ENCODE results near the gene NRG3. TPM values are rescaled to one million over a fixed set of nuclear protein-coding genes. Genes with fewer than 3 reads are reported as not detected.
"Not testable (repeated sequence)": the region's sequence is repeated elsewhere in the genome, so short reads cannot be mapped to it uniquely, and the experiment has no call there.

NRG3 gene
- total RNA-seq, 2 experiments from 2014 or later, result not detected

GRCh38 chr10:82335831-82336230, 460.8 kb downstream of the NRG3 start:
- H3K4me1 Mint-ChIP-seq, result no peaks in the 10 kb centered on the region
- H3K27ac Mint-ChIP-seq, result no peak overlapping the region
- ATAC-seq, result no peak
- H3K9me3 Mint-ChIP-seq (ENCODE audit: low read depth), result no peaks in the 10 kb centered on the region
- DNase-seq, result no peak
- H3K27me3 Mint-ChIP-seq, result no peaks in the 10 kb centered on the region
- no peaks in the 10 kb centered on the region for H3K36me3 Mint-ChIP-seq
- no peak overlapping the region for H3K4me3 Mint-ChIP-seq
- CTCF ChIA-PET, result no interaction called here

GRCh38 chr10:82340166-82340565, 465.2 kb downstream of the NRG3 start:
- Mint-ChIP-seq H3K4me3 (no peak overlapping the region), H3K36me3 (no peaks in the 10 kb centered on the region), H3K27me3 (no peaks in the 10 kb centered on the region), H3K9me3 (ENCODE audit: low read depth) (no peaks in the 10 kb centered on the region), H3K27ac (no peak overlapping the region), H3K4me1 (no peaks in the 10 kb centered on the region)
- ATAC-seq, result no peak
- CTCF ChIA-PET, result no interaction called here
- DNase-seq, result no peak

GRCh38 chr10:82349590-82349989, 474.6 kb downstream of the NRG3 start:
- DNase-seq; H3K27ac Mint-ChIP-seq; CTCF ChIA-PET; H3K27me3 Mint-ChIP-seq; ATAC-seq; H3K9me3 Mint-ChIP-seq (ENCODE audit: low read depth); H3K36me3 Mint-ChIP-seq; H3K4me3 Mint-ChIP-seq; H3K4me1 Mint-ChIP-seq: not testable (repeated sequence)

GRCh38 chr10:82353381-82353780, 478.4 kb downstream of the NRG3 start:
- Mint-ChIP-seq H3K27me3 (no peaks in the 10 kb centered on the region), H3K27ac (no peak overlapping the region), H3K9me3 (ENCODE audit: low read depth) (no peaks in the 10 kb centered on the region), H3K36me3 (no peaks in the 10 kb centered on the region), H3K4me1 (no peaks in the 10 kb centered on the region), H3K4me3 (no peak overlapping the region)
- no peak for DNase-seq
- CTCF ChIA-PET, result no interaction called here
- ATAC-seq, result no peak

- H3K27me3 Mint-ChIP-seq, result no peaks in the 10 kb centered on the region
- H3K4me1 Mint-ChIP-seq, result no peaks in the 10 kb centered on the region
- H3K9me3 Mint-ChIP-seq (ENCODE audit: low read depth), result no peaks in the 10 kb centered on the region
- no peaks in the 10 kb centered on the region for H3K36me3 Mint-ChIP-seq
- no peak overlapping the region for H3K4me3 Mint-ChIP-seq
- no peak overlapping the region for H3K27ac Mint-ChIP-seq
- no peak for DNase-seq
- CTCF ChIA-PET, result no interaction called here
- ATAC-seq, result no peak
These were observed 483.6 kb downstream of the NRG3 start for GRCh38 chr10:82358486-82359099.

GRCh38 chr10:82361256-82361655, 486.3 kb downstream of the NRG3 start:
- no peaks in the 10 kb centered on the region for H3K9me3 Mint-ChIP-seq (ENCODE audit: low read depth)
- no peaks in the 10 kb centered on the region for H3K27me3 Mint-ChIP-seq
- DNase-seq (no peak), ATAC-seq (no peak)
- H3K4me3 Mint-ChIP-seq, result no peak overlapping the region
- CTCF ChIA-PET, result no interaction called here
- no peaks in the 10 kb centered on the region for H3K36me3 Mint-ChIP-seq
- H3K27ac Mint-ChIP-seq, result no peak overlapping the region
- no peaks in the 10 kb centered on the region for H3K4me1 Mint-ChIP-seq

- no peaks in the 10 kb centered on the region for H3K36me3 Mint-ChIP-seq
- no peak overlapping the region for H3K27ac Mint-ChIP-seq
- no peak for ATAC-seq
- no peak overlapping the region for H3K4me3 Mint-ChIP-seq
- H3K9me3 Mint-ChIP-seq (ENCODE audit: low read depth), result peaks cover 16% of the 10 kb centered on the region
- H3K27me3 Mint-ChIP-seq, result no peaks in the 10 kb centered on the region
- CTCF ChIA-PET, result no interaction called here
- no peaks in the 10 kb centered on the region for H3K4me1 Mint-ChIP-seq
- no peak for DNase-seq
These were observed 502.6 kb downstream of the NRG3 start for GRCh38 chr10:82377608-82378007.

- Mint-ChIP-seq H3K9me3 (ENCODE audit: low read depth) (peaks cover 16% of the 10 kb centered on the region), H3K4me3 (no peak overlapping the region), H3K27ac (no peak overlapping the region), H3K36me3 (no peaks in the 10 kb centered on the region), H3K4me1 (no peaks in the 10 kb centered on the region), H3K27me3 (no peaks in the 10 kb centered on the region)
- CTCF ChIA-PET, result no interaction called here
- DNase-seq (no peak), ATAC-seq (no peak)
These were observed 503.2 kb downstream of the NRG3 start for GRCh38 chr10:82378146-82378545.

- no peak overlapping the region for H3K4me3 Mint-ChIP-seq
- no peaks in the 10 kb centered on the region for H3K27me3 Mint-ChIP-seq
- H3K4me1 Mint-ChIP-seq, result no peaks in the 10 kb centered on the region
- CTCF ChIA-PET, result no interaction called here
- DNase-seq, result no peak
- peaks cover 3% of the 10 kb centered on the region for H3K9me3 Mint-ChIP-seq (ENCODE audit: low read depth)
- H3K36me3 Mint-ChIP-seq, result no peaks in the 10 kb centered on the region
- H3K27ac Mint-ChIP-seq, result no peak overlapping the region
- no peak for ATAC-seq
These were observed 508.4 kb downstream of the NRG3 start for GRCh38 chr10:82383350-82383749.

- H3K9me3 Mint-ChIP-seq (ENCODE audit: low read depth), result peaks cover 11% of the 10 kb centered on the region
- no peak for ATAC-seq
- no peaks in the 10 kb centered on the region for H3K27me3 Mint-ChIP-seq
- CTCF ChIA-PET, result no interaction called here
- no peak for DNase-seq
- H3K4me3 Mint-ChIP-seq, result no peak overlapping the region
- no peaks in the 10 kb centered on the region for H3K36me3 Mint-ChIP-seq
- H3K4me1 Mint-ChIP-seq, result no peaks in the 10 kb centered on the region
- H3K27ac Mint-ChIP-seq, result no peak overlapping the region
These were observed 516.1 kb downstream of the NRG3 start for GRCh38 chr10:82390866-82391658.

- CTCF ChIA-PET, result no interaction called here
- ATAC-seq, result no peak
- Mint-ChIP-seq H3K27me3 (no peaks in the 10 kb centered on the region), H3K4me1 (no peaks in the 10 kb centered on the region), H3K9me3 (ENCODE audit: low read depth) (peaks cover 14% of the 10 kb centered on the region), H3K4me3 (no peak overlapping the region), H3K27ac (no peak overlapping the region), H3K36me3 (no peaks in the 10 kb centered on the region)
- no peak for DNase-seq
These were observed 517.0 kb downstream of the NRG3 start for GRCh38 chr10:82391971-82392370.

- CTCF ChIA-PET, result no interaction called here
These were observed 517.5 kb downstream of the NRG3 start for GRCh38 chr10:82392533-82392932.

GRCh38 chr10:82394122-82394521, 519.1 kb downstream of the NRG3 start:
- no peak for ATAC-seq
- no peaks in the 10 kb centered on the region for H3K27me3 Mint-ChIP-seq
- no peaks in the 10 kb centered on the region for H3K36me3 Mint-ChIP-seq
- CTCF ChIA-PET, result no interaction called here
- no peak for DNase-seq
- H3K4me3 Mint-ChIP-seq, result no peak overlapping the region
- no peaks in the 10 kb centered on the region for H3K4me1 Mint-ChIP-seq
- peaks cover 16% of the 10 kb centered on the region for H3K9me3 Mint-ChIP-seq (ENCODE audit: low read depth)
- no peak overlapping the region for H3K27ac Mint-ChIP-seq

More at GRCh38 chr10:82392533-82392932, 517.5 kb downstream of the NRG3 start:
- peaks cover 14% of the 10 kb centered on the region for H3K9me3 Mint-ChIP-seq (ENCODE audit: low read depth)
- no peaks in the 10 kb centered on the region for H3K27me3 Mint-ChIP-seq
- no peaks in the 10 kb centered on the region for H3K36me3 Mint-ChIP-seq
- H3K4me3 Mint-ChIP-seq, result no peak overlapping the region
- DNase-seq, result no peak
- H3K27ac Mint-ChIP-seq, result no peak overlapping the region
- ATAC-seq, result no peak
- H3K4me1 Mint-ChIP-seq, result no peaks in the 10 kb centered on the region

- CTCF ChIA-PET, result no interaction called here
- ATAC-seq, result no peak
- H3K4me3 Mint-ChIP-seq, result no peak overlapping the region
These were observed 520.0 kb downstream of the NRG3 start for GRCh38 chr10:82394987-82395386.

More at GRCh38 chr10:82394987-82395386, 520.0 kb downstream of the NRG3 start:
- no peak for DNase-seq
- Mint-ChIP-seq H3K27ac (no peak overlapping the region), H3K36me3 (no peaks in the 10 kb centered on the region), H3K4me1 (no peaks in the 10 kb centered on the region), H3K27me3 (no peaks in the 10 kb centered on the region), H3K9me3 (ENCODE audit: low read depth) (peaks cover 16% of the 10 kb centered on the region)
